HepG2 (cell line): ENCODE measurements around the gene TROAP. TPM values are rescaled to one million over a fixed set of nuclear protein-coding genes. Genes with fewer than 3 reads are reported as not detected.

Experiments
- BRF2 ChIP-seq: sonication (generic); formaldehyde crosslinking; IDR thresholded peaks from 2 replicates; pipeline ENCODE4 v1.8.1; 2022; ENCODE audit warnings: mild to moderate bottlenecking, missing genetic modification reagents
- CCDC6 ChIP-seq: sonication (generic); formaldehyde crosslinking; IDR thresholded peaks from 2 replicates; pipeline ENCODE4 v1.8.1; 2022; ENCODE audit warnings: mild to moderate bottlenecking, missing genetic modification reagents, moderate library complexity
- DRAP1 ChIP-seq: IDR thresholded peaks from 2 replicates; pipeline ENCODE4 v1.6.1; 2016; ENCODE audit warnings: missing genetic modification reagents, missing compliant biosample characterization
- MTA3 ChIP-seq: sonication (generic); formaldehyde crosslinking; IDR thresholded peaks from 2 replicates; pipeline ENCODE4 v1.4.0; 2020; ENCODE audit warnings: missing genetic modification reagents
- PAX8 ChIP-seq: sonication (generic); formaldehyde crosslinking; IDR thresholded peaks from 2 replicates; pipeline ENCODE4 v1.8.0; 2022; ENCODE audit warnings: mild to moderate bottlenecking, missing genetic modification reagents, borderline replicate concordance
- RBM39 ChIP-seq: fragments of 200-400 bp; formaldehyde crosslinking; IDR thresholded peaks from one replicate; pipeline ENCODE4 v1.6.1; 2018; ENCODE audit warnings: antibody characterized with exemption, mild to moderate bottlenecking, low read depth, low read length; ENCODE audit not compliant: poor library complexity, severe bottlenecking
- TEAD2 ChIP-seq: sonication (generic); formaldehyde crosslinking; IDR thresholded peaks from 2 replicates; pipeline ENCODE4 v1.9.0; 2021; ENCODE audit warnings: missing genetic modification reagents
- TEF ChIP-seq: sonication (generic); formaldehyde crosslinking; IDR thresholded peaks from 2 replicates; pipeline ENCODE4 v1.5.0; 2020; ENCODE audit warnings: missing genetic modification reagents
- TGIF2 ChIP-seq: IDR thresholded peaks from 2 replicates; pipeline ENCODE4 v1.6.1; 2016; ENCODE audit warnings: control low read depth, missing compliant biosample characterization
- THAP9 ChIP-seq: sonication (generic); formaldehyde crosslinking; IDR thresholded peaks from 2 replicates; pipeline ENCODE4; 2020; ENCODE audit warnings: missing genetic modification reagents, mild to moderate bottlenecking, borderline replicate concordance
- ZNF460 ChIP-seq: sonication (generic); formaldehyde crosslinking; IDR thresholded peaks from 2 replicates; pipeline ENCODE4 v1.5.1; 2020; ENCODE audit warnings: missing genetic modification reagents, mild to moderate bottlenecking, borderline replicate concordance
- ZNF530 ChIP-seq: sonication (generic); formaldehyde crosslinking; IDR thresholded peaks from 2 replicates; pipeline ENCODE4 v1.5.0; 2020; ENCODE audit warnings: low read depth, mild to moderate bottlenecking, missing genetic modification reagents
- ZNF576 ChIP-seq: sonication (generic); formaldehyde crosslinking; IDR thresholded peaks from 2 replicates; pipeline ENCODE4 v1.4.0; 2020; ENCODE audit warnings: mild to moderate bottlenecking, missing genetic modification reagents
- ZNF589 ChIP-seq: sonication (generic); formaldehyde crosslinking; conservative IDR thresholded peaks from 2 replicates; pipeline ENCODE4 v1.8.0; 2022; ENCODE audit warnings: mild to moderate bottlenecking, moderate library complexity, missing genetic modification reagents
- ZNF598 ChIP-seq: sonication (generic); formaldehyde crosslinking; IDR thresholded peaks from 2 replicates; pipeline ENCODE4 v1.5.1; 2020; ENCODE audit warnings: mild to moderate bottlenecking, missing genetic modification reagents, borderline replicate concordance
- ZNF761 ChIP-seq: sonication (generic); formaldehyde crosslinking; conservative IDR thresholded peaks from 2 replicates; pipeline ENCODE4 v1.4.0; 2020; ENCODE audit warnings: mild to moderate bottlenecking, missing genetic modification reagents
- polyA plus RNA-seq, 8 experiments: library from polyadenylated mRNA; depleted of rRNA in 3 of 8; stranded (reverse) in 7 of 8; unstranded in 1 of 8; fragments of >200 nt; fragmentation: Illumina TruSeq in 4 of 8; extraction: Trizol in 4 of 8; gene quantifications; 2 replicates each; pipeline versions ENCODE4 v1.2.1 to v1.2.3, GENCODE V29; 2011 to 2016; ENCODE audit warnings: low read depth in 4 of 8, missing spikeins in 1 of 8, mixed read lengths in 1 of 8; ENCODE audit not compliant: insufficient read depth in 1 of 8
- total RNA-seq, 5 experiments: library from RNA; depleted of rRNA; stranded (reverse); fragments of >200 nt; fragmentation: Illumina TruSeq; extraction: Trizol; gene quantifications; 2 replicates each; pipeline ENCODE4 v1.2.3, GENCODE V29; 2016; ENCODE audit warnings: low read depth in 1 of 5
- TF ChIP-seq, protein P1 (sequence below): conservative IDR thresholded peaks from 2 replicates; pipeline ENCODE4 v1.6.1; 2018; ENCODE audit warnings: missing genetic modification reagents
- TF ChIP-seq, protein P2 (sequence below): sonication (generic); formaldehyde crosslinking; IDR thresholded peaks from 2 replicates; pipeline ENCODE4 v1.4.0; 2020; ENCODE audit warnings: mild to moderate bottlenecking, missing genetic modification reagents
- TF ChIP-seq, protein P3 (sequence below): sonication (generic); formaldehyde crosslinking; IDR thresholded peaks from 2 replicates; pipeline ENCODE4 v1.4.0; 2020; ENCODE audit warnings: missing genetic modification reagents

The TROAP gene
- total and polyA plus RNA-seq, 2 of the 13 experiments (the other 11 are each of a cell fraction or from before 2014, with no cell fraction given): 22.5 to 30.9 TPM

GRCh38 chr12:49366652-49367380 lies 43.8 kb downstream of the TROAP start (continued):
- TF ChIP-seq THAP9 (CRISPR knock-in tag) (peak; percentile 43; the same call in 1 of the 2 replicates), TEF (CRISPR knock-in tag) (peak; percentile 79; the same call in 1 of the 2 replicates), ZNF598 (CRISPR knock-in tag) (no peak), DRAP1 (CRISPR knock-in tag) (peak; percentile 36; the same call in 1 of the 2 replicates), TEAD2 (CRISPR knock-in tag) (no peak), ZNF576 (CRISPR knock-in tag) (no peak), ZNF761 (CRISPR knock-in tag) (peak; percentile 23; the same call in 1 of the 2 replicates), ZNF589 (CRISPR knock-in tag) (0 out of 2 replicates have a peak, but pooled peaks have one; percentile 48), CCDC6 (CRISPR knock-in tag) (peak; percentile 96), TGIF2 (no peak), RBM39 (no peak), BRF2 (0 out of 2 replicates have a peak, but pooled peaks have one; percentile 5), PAX8 (CRISPR knock-in tag) (no peak), ZNF530 (CRISPR knock-in tag) (no peak), MTA3 (no peak), ZNF460 (CRISPR knock-in tag) (no peak)
- TF ChIP-seq, protein P1, sequence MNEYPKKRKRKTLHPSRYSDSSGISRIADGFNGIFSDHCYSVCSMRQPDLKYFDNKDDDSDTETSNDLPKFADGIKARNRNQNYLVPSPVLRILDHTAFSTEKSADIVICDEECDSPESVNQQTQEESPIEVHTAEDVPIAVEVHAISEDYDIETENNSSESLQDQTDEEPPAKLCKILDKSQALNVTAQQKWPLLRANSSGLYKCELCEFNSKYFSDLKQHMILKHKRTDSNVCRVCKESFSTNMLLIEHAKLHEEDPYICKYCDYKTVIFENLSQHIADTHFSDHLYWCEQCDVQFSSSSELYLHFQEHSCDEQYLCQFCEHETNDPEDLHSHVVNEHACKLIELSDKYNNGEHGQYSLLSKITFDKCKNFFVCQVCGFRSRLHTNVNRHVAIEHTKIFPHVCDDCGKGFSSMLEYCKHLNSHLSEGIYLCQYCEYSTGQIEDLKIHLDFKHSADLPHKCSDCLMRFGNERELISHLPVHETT (CRISPR knock-in tag): no peak; the same call in 1 of the 2 replicates
- TF ChIP-seq, protein P2, sequence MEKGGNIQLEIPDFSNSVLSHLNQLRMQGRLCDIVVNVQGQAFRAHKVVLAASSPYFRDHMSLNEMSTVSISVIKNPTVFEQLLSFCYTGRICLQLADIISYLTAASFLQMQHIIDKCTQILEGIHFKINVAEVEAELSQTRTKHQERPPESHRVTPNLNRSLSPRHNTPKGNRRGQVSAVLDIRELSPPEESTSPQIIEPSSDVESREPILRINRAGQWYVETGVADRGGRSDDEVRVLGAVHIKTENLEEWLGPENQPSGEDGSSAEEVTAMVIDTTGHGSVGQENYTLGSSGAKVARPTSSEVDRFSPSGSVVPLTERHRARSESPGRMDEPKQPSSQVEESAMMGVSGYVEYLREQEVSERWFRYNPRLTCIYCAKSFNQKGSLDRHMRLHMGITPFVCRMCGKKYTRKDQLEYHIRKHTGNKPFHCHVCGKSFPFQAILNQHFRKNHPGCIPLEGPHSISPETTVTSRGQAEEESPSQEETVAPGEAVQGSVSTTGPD: no peak
- TF ChIP-seq, protein P3, sequence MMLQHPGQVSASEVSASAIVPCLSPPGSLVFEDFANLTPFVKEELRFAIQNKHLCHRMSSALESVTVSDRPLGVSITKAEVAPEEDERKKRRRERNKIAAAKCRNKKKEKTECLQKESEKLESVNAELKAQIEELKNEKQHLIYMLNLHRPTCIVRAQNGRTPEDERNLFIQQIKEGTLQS: no peak; the same call in 1 of the 2 replicates
